GM18867 (cell line): Measurements from ENCODE around the gene AHSG.
"Not testable (repeated sequence)": the region's sequence is repeated elsewhere in the genome, so short reads cannot be mapped to it uniquely, and the experiment has no call there.

Experiments used
- ATAC-seq: cut with Tn5 transposase; IDR thresholded peaks from one replicate; pipeline ENCODE4 v1.9.1; 2021; ENCODE audit warnings: mild to moderate bottlenecking, moderate library complexity; ENCODE audit not compliant: unreplicated experiment

The AHSG gene, protein sequence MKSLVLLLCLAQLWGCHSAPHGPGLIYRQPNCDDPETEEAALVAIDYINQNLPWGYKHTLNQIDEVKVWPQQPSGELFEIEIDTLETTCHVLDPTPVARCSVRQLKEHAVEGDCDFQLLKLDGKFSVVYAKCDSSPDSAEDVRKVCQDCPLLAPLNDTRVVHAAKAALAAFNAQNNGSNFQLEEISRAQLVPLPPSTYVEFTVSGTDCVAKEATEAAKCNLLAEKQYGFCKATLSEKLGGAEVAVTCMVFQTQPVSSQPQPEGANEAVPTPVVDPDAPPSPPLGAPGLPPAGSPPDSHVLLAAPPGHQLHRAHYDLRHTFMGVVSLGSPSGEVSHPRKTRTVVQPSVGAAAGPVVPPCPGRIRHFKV

DNA sequence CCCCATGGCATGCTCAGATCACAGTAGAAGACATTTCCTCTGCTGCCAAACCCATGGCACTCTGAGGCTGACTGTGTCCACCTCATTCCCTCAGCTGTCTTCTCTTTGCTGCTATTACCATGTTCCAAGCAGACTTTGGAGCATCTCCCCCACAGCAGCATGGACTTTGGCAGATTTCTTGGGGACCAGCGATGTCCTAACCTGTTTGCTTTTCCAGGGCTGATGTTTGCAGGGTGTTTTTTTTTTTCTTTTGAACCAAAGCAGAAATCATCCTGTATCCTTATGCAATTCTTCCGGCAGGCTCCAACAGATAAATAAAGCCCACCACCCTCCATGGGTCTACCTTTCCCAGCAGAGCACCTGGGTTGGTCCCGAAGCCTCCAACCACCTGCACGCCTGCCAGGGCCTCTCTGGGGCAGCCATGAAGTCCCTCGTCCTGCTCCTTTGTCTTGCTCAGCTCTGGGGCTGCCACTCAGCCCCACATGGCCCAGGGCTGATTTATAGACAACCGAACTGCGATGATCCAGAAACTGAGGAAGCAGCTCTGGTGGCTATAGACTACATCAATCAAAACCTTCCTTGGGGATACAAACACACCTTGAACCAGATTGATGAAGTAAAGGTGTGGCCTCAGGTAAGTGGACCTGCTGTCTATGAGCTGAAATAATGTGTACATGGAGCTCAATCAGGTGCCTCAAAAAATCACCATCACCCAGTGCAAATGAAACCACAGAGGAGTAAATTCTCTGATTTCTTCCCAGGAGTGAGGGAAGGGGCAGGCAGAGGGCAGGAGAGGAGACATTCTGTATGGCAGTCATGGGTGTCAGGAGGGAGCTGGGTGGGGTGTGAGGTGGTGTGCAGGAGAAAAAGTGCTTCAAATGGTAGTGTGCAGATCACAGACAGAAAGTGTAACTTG, at the start of gene AHSG:
TSS of gene AHSG (plus strand) at position 340 of the 916 bp plus-strand sequence. CDS start at position 422, 82 bp downstream.
- no peak for ATAC-seq

DNA sequence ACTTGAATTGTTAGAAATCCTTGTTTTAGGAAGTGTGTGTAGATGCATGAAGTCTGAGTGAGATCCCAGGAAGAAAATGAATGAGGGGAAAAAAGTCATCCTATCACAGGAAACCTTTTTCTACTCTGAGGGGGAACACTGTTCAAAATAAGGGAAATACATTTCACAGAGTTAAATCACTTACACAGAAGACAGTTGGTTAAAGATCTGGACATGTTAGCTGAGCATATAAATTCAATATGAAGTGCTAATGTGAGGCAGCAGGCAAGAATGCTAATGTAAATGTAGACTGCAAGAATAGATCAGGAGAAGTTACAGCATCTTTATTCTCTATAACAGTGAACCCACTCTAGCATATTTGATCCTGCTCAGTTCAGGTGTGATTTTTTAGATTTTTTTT, 48.3 kb upstream of the AHSG start:
- no peak for ATAC-seq

DNA sequence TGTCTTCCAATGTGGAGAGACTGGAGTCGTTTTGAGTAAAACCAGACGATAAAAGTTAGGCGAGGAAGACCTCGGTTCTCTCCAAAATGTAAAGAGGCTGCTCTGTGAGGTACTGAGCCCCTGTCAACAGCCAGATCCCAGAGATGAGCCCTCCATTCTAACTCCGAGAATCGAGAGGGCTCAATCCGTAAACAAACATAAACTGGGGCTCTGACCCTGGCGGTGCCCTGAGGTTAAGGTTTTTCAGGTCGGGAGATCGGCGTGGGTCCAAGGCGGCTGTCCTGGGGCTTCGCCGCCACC, 46.1 kb upstream of the AHSG start:
- no peak for ATAC-seq

DNA sequence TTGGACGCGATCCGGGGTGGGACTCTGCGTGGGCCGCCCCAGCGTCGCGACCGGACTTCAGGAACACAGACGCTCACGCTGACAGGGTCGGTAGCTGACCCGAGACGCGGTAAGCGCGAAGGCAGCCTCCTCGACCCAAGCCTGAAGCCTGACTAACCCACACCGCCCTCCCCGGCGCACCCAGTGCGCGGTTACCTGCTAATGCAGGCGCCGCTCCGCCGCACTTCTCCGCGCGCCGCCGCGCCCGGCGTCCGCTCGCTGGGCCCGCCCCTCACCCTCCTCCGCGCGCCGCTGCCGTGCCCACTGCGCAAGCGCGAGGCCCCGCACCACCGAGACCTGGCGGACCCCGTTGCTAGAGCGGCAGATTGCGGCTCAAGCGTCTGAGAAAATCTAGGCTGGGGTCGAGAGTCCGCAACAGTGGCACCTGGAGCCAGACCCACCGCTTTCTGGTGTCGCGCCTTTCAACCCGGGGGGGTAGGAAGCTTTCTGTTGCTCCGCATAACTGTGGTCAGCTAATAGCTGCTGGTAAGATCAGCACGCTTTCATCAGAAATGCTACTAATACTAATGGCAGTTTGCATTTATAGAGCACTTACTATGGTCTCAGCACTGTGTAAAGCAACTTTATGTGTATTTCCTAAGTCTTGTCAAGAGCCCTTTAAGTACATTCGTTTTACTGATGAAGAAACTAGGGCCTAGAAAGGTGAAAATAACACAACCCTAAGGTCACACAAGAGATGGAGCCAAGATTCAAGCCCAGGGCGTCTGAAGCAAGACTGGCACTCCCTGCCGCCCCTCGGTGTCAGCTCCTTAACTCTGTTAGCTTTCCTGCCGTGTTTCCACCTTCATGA, 45.6 kb upstream of the AHSG start, which contains the start of gene TBCCD1:
TSS of gene TBCCD1 (minus strand) at position 268 of the 850 bp plus-strand sequence. CDS start 3,010 bp downstream, outside the sequence.
- peak; percentile 50 for ATAC-seq

- ATAC-seq = not testable (repeated sequence)
These were observed 43.5 kb upstream of the AHSG start for GRCh38 chr3:186569361-186569760.

DNA sequence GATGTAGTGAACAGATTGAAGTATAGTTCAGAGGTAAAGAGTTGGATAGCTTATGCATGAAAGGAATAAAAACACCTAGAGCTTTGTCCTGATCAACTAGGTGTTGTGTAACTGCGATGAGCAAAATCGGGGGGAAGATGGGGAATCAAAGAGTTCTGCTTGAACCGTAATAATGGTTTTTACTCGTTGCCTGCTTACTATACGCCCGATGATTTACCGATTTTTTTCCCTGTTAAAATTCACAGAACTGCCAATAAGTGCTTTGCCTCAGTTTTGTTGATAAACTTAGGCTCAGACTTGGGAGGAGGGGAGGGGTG, 43.1 kb upstream of the AHSG start:
- no peak for ATAC-seq

- peak; percentile 81 for ATAC-seq
These were observed 42.5 kb upstream of the AHSG start, which contains the start of gene DNAJB11 for GRCh38 chr3:186570096-186570940. Gene DNAJB11 (plus strand): TSS chr3:186570720. CDS start chr3:186570898, 178 bp downstream.

DNA sequence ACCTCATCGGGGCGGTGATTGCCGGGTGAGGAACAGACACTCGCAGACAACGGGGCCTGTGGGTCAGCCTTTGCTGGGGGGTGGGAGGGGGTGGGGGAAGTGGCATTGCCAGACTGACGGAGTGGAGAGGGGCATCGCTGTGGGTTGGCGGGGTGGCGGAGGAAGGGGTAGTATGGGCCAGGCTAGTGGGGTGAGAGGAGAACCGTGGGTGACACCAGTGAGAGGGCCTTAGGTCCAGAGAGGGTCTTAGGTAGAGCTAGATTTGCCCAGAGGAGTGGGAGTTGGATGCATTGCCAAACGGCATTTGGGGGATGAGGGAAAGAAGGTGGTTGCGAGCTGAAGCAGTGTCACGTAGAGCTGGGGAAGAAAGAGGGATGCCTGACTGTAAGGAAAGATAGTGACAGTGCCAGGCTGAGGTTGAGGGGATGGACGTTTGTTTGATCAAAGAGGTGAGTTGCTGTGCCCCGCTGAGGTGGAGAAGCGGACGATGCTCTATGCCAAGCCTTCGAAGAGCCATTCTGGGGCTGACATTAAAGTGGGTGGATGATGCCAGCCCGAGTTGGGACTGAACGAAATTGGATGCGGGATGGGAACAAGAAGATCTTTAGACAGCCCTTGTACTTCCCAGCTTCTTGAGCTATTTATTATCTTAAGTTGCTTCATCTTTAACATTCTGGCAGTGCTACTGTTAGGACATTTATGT, 41.8 kb upstream of the AHSG start:
- no peak for ATAC-seq

GRCh38 chr3:186571644-186572013, 41.2 kb upstream of the AHSG start:
- ATAC-seq = no peak

- ATAC-seq = no peak
These were observed 35.3 kb upstream of the AHSG start for GRCh38 chr3:186577521-186577920.

- ATAC-seq = no peak
These were observed 32.1 kb upstream of the AHSG start for GRCh38 chr3:186580785-186581184.

DNA sequence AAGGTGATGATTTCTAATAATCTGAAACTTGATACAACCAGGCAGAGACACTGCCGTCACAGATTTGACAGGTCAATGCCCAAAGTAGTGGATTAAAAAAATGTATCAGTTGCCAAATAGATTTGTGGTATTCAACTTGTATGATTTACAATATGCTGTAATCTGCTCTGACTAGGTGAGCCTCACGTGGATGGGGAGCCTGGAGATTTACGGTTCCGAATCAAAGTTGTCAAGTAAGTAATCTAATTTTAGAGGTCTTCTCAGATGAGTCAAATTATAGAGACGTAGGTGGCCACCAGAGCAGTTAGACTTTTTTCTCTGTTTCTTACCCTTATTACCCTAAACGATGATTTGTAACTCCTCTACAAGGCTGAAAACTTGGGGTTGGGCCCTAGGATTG, 30.3 kb upstream of the AHSG start:
- ATAC-seq = no peak

GRCh38 chr3:186583831-186584230, 29.0 kb upstream of the AHSG start:
- ATAC-seq = no peak

- not testable (repeated sequence) for ATAC-seq
These were observed 26.6 kb upstream of the AHSG start for GRCh38 chr3:186586245-186586644.

- ATAC-seq = no peak
These were observed 25.7 kb upstream of the AHSG start for GRCh38 chr3:186587183-186587582.

- ATAC-seq = no peak
These were observed 24.2 kb upstream of the AHSG start for GRCh38 chr3:186588632-186589031.

- no peak for ATAC-seq
These were observed 23.7 kb upstream of the AHSG start for GRCh38 chr3:186589121-186589520.

GRCh38 chr3:186589856-186590579, 22.8 kb upstream of the AHSG start:
- no peak for ATAC-seq
